Activated naive CD4-positive, alpha-beta T cell treated with anti-CD3 and anti-CD28 coated beads, Interleukin-2, amount 50 U/mL, for 16 hours (primary cell): ENCODE data around the gene FRMPD2.
"Not testable (repeated sequence)": the region's sequence is repeated elsewhere in the genome, so short reads cannot be mapped to it uniquely, and the experiment has no call there.

ENCODE experiments used
- DNase-seq: peaks from one replicate; pipeline ENCODE4 v3.0.0-alpha.2; 2020

The FRMPD2 gene

GRCh38 chr10:48122618-48123017, 151.9 kb downstream of the FRMPD2 start:
- DNase-seq = not testable (repeated sequence)

GRCh38 chr10:48110277-48110676, 164.2 kb downstream of the FRMPD2 start:
- DNase-seq = not testable (repeated sequence)
